ENCODE measurements around the gene COL15A1.

Gene COL15A1

GRCh38 chr9:98949565-98949964 is 5.9 kb downstream of the COL15A1 start:
- DNase-seq (ENCODE audit: low spot score), result no peak

DNA sequence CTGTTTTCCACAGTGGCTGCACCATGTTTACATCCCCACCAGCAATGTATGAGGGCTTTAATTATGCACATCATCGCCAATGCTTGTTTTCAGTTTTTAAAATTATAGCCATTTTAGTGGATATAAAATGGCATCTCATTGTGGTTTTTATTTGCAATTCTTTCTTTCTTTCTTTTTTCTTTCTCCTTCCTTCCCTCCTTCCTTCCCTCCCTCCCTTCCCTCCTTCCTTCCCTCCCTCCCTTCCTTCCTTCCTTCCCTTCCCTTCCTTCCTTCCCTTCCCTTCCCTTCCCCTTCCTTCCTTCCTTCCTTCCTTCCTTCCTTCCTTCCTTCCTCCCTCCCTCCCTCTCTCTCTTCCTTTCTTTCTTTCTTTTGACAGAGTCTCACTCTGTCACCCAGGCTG is 6.6 kb downstream of the COL15A1 start:
- no peak for DNase-seq (ENCODE audit: low spot score)

- no peak for DNase-seq (ENCODE audit: low spot score)
Observed at GRCh38 chr9:98951967-98952366, 8.3 kb downstream of the COL15A1 start.

GRCh38 chr9:98953581-98954243 is 10.0 kb downstream of the COL15A1 start:
- DNase-seq (ENCODE audit: low spot score), result no peak

DNA sequence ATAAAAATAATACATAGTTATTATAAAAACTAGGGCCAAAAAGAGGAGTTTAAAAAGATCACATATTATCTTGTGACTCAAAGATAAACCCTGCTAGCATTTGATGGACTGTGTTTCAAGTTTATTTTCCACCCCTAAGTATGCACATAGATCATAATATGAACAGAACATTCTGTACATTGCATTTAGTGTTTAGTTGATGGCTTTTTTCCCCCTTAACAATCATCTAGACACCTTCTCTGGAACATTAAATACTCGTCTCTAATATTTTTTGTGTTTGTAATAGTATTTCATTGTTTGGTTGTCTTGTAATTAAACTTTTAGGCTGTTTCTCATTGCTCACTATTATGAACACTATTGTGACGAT is 10.5 kb downstream of the COL15A1 start:
- DNase-seq (ENCODE audit: low spot score), result no peak

DNA sequence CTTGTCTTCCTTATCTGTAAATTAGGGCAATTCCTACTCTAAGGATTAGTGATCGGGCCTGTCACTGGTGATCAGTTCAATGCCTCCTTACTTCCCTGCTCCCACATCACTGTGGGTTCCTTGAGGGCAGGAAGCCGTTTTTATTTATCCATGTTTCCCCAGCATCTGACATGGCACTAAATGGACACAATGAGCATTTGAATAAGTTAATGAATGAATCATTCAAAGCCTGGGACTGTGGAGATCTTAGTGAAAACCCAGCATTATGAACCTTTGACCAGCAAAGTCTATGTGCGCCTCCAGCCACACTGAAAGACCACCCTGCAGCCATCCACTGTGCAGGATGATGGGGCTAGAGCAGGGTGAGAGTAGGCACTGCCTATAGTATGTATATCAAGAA is 11.6 kb downstream of the COL15A1 start:
- no peak for DNase-seq (ENCODE audit: low spot score)

- no peak for DNase-seq (ENCODE audit: low spot score)
Observed at GRCh38 chr9:98957826-98958225, 14.1 kb downstream of the COL15A1 start.

DNA sequence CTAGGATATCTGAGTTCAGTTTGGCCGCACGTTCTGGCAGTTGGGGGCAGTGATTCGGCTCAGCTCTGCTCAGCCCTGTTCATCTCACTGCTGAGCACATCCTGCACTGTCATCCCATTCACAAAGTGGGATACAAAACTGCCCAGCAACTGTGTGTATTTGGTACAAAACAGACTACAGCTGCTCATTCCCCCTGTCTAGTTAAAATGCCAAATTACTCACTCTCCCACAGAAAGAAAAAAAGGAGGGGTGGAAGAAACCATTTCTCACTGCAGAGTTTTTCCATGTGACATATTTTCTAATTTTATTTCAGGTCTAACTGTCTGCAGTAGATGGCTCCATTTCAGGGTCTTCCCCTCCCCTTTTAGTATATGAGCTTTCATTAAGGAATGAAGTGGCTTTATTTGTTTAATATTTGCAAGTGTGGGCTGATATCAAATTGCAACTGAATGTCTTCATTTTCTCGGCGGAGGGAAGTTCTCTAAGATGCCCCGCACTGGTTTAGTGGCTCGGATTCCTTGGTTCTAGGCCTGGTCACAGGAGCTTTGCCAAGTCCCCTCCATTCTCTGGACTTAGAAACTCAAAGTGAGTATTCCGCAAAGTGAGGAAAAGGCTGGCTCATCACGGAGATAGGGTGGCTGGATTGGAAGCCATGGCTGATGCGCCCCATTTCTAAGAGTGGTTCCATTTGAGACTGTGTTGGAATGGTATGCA is 14.7 kb downstream of the COL15A1 start:
- no peak for DNase-seq (ENCODE audit: low spot score)

DNA sequence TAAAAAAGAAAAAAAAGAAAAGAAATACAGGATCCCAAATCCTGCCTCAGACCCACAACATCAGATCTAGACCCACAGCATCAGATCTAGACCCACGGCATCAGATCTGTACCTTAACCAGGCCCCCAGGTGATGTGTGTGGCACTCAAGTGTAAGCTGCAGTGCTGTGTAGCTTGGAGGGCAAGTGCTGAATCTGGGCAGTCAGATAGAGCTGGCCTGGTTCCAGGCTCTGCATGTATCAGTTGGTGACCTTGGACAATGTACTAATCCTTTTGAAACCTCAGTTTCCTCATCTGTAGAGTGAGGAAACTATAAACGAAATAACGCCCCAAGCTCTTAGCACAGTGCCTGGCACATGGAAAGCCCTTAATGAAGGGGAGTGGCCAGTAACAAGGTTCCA is 16.7 kb downstream of the COL15A1 start:
- no peak for DNase-seq (ENCODE audit: low spot score)

DNA sequence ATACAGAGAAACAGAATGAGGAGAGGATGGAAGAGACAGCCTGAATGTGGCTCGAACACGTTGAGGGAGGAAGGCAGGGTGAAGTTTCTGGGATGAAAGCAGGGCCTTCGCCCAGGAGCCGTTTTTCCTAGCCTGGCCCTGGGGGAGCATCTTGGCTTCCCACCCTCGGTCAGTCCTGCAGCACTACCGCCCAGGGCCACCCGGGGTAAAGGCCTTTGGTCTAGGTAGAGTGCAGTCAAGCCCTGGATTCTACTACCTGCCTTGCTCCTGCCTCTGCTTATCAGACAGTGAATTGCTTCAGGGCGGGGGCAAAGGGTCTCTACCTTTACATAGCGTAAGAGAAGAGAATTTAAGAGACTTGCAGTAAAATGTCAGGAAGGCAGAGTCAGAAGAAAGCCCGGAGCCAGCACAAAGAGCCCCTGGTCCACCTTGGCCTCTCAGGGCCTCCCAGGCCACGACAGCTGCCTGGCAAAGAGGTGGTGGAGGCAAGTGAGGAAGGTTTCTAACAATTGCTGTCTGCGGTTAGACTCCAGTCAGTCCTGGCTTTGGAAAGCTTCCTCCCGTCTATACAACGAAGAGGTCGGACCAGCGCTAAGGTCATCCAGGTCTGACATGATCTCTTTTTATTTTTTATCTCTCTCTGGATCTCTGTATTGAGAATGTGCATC is 17.9 kb downstream of the COL15A1 start:
- no peak for DNase-seq (ENCODE audit: low spot score)

- DNase-seq (ENCODE audit: low spot score), result no peak
Observed at GRCh38 chr9:98962181-98962560, 18.5 kb downstream of the COL15A1 start.

GRCh38 chr9:98962861-98963260 is 19.2 kb downstream of the COL15A1 start:
- no peak for DNase-seq (ENCODE audit: low spot score)

- DNase-seq (ENCODE audit: low spot score), result no peak
Observed at GRCh38 chr9:98964201-98964600, 20.5 kb downstream of the COL15A1 start.

- DNase-seq (ENCODE audit: low spot score), result no peak
Observed at GRCh38 chr9:98964911-98965336, 21.2 kb downstream of the COL15A1 start.

GRCh38 chr9:98966676-98967075 is 23.0 kb downstream of the COL15A1 start:
- no peak for DNase-seq (ENCODE audit: low spot score)

DNA sequence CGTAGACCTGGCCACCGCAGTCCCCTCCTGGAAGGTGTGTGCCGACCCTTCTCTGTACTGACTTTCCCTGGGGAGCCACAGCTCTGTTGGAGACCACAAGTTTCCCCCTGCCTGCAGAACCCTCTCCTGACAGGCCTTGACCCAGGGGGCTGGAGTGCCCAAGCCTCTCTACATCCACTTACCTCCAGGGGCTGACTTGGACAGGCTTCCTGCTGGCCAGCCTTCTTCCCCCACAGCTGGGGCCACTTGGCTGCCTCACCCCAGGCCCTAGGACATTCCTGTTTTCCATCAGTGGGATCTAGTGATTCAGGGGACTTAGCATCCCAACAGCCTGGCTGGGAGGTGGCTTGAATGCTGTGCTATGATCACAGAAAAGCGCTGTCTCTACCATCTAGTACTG is 23.6 kb downstream of the COL15A1 start:
- DNase-seq (ENCODE audit: low spot score), result no peak

DNA sequence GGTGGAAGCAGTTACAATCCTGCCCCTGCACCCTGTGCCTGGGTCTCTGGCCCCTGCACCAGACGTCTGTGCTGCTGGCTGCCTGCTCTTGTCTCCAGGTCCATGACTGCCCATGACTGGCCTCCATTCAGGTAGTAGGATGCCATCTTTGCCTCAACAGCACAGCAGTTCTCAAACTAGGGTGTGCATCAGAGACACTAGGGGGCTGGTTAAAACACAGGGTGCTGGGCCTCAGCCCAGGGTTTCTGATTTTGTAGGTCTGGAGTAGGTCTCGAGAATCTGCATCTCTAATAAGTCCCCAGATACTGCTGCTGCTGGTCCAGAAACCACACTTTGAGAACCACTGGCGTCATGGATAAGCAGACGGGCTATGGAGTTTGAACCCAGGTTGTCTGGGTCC is 24.0 kb downstream of the COL15A1 start:
- DNase-seq (ENCODE audit: low spot score), result no peak

DNA sequence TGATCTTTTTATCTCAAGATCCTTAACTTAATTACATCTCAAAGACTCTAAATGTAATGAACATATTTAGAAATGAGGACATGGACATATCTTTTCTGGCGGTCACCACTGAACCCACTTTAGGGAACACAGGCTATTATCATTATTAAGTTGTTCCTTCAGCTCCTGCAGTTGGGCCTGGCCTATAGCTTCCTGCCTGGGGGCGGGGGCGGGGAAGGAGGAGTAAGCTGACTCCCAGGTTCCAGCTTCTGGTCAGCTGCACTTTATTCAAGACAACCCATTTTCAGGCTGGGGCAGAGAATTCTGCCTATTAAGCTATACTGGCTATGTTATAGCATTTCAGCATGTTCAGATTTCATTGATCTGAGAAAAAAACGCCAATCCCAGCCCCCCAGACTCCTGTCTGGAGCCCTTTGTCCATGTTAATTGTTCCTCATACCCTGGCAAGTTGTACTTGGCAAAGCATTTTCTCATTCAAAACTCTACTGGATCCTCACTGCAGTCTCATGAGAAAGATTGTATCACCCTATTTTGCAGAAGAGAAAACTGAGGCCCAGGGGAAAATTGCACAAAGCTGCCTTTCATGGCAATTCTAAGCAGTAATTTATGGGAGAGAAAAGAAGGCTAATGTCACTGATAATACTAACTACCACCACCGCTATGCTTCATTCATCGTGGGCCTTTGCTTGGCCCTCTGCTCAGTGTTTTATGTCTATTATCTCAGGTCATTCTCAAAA is 25.1 kb downstream of the COL15A1 start:
- DNase-seq (ENCODE audit: low spot score), result no peak

DNA sequence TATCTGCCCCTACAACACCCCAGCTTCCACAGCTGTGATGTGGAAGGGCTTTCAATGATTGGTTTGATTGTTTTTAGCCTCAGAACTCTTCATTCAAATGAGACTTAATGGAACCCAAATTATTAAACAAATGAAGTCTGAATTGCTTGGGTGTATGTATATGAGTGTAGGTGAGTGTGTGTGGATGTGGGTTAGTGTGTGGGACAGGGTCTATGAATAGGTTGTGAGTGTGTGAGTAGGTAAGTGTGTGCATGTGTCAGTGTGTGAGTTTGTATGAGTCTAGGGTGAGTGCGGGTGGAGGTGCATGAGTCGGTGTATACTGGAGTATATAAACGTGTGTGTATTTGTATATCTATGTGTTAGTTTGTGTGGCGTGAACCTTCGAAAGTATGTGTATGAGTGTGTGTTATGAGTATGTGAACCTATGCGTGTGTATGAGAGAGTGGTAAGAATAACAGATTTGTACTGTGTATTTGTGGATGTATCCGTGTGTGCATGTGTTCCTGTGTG is 26.9 kb downstream of the COL15A1 start:
- no peak for DNase-seq (ENCODE audit: low spot score)

DNA sequence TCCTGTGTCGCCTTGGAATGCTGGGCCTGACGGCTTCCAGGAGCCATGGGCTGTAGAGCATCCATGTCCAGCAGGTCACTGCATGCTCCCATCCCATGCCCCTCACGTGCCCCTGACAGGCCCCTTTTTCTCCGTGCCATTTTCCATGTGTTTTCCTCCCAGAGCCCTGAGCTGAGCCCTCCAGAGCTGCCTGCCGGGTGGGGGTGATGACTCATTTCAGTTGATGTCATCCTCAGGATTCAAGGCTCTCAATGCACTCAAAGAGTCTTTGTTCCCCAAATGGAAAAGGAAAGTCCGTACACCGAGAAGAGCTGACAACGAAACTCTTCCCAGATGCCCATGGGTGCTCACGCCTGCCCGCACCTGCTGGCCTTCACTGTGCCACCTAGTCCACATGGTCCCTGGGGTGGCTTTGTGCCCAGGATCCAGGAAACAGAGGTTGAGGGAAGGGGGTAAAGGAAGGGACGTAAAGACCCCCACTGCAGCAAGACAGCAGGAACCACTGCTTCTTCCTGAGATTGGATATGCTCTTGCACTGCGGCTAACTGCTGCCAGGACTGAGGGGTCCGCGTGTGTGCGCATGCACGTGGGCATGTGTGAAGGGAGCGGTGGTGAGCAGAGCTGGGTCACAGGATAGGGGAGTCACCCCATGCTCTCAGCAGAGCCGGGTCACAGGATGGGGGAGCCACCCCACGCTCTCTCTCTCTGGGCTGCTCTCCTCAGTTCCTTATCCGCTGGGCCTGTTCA is 27.6 kb downstream of the COL15A1 start:
- DNase-seq (ENCODE audit: low spot score), result no peak

GRCh38 chr9:98971915-98972223 is 28.2 kb downstream of the COL15A1 start:
- no peak for DNase-seq (ENCODE audit: low spot score)

DNA sequence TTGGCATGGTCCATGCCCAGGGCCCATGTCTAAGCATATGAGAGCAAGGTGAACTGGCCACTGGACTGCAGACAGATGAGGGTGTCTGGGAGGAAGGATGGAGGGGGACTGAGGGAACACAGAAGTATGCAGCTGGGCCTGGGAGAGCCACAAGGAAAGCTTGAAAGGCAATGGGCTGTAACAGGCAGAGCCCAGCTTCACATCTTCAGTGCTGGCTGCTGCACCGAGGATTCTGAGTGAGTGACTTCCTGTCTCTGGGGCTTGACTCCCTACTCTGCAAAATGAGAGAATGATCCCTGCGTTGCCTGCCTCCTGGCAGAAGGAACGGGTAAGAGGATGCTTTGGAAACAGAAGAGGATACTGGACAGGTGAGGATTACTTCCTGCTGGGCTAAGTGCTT is 29.0 kb downstream of the COL15A1 start:
- DNase-seq (ENCODE audit: low spot score), result no peak
